PC-9 (cell line): ENCODE results near the gene PPL.

Experiments
- CTCF ChIP-seq: fragments of 200-600 bp; sonication (generic); conservative IDR thresholded peaks from 2 replicates; pipeline ENCODE4 v1.6.1; 2017; ENCODE audit warnings: mixed run types, antibody characterized with exemption, mild to moderate bottlenecking, moderate library complexity
- EZH2 ChIP-seq: fragments of 200-600 bp; sonication (generic); IDR thresholded peaks from 2 replicates; pipeline ENCODE4 v1.8.0; 2017; ENCODE audit warnings: antibody characterized with exemption, low read depth

- TF ChIP-seq CTCF (no peak), EZH2 (no peak)
Measured at GRCh38 chr16:4945560-4946502, 8.9 kb upstream of the PPL start.
